GM12878 (cell line): ENCODE measurements around the gene SNW1. TPM values are rescaled to one million over a fixed set of nuclear protein-coding genes. Genes with fewer than 3 reads are reported as not detected.

Experiments used
- EED ChIP-seq: sonication (generic); IDR thresholded peaks from 2 replicates; pipeline ENCODE4 v1.6.1; 2016; ENCODE audit warnings: antibody characterized with exemption, low read depth
- EZH2 ChIP-seq: IDR thresholded peaks from 2 replicates; pipeline ENCODE4 v1.6.1; 2012; ENCODE audit warnings: low read depth, mild to moderate bottlenecking, control low read depth, inconsistent platforms, low read length, borderline replicate concordance; ENCODE audit not compliant: control insufficient read depth
- HDAC6 ChIP-seq: fragments of 200-600 bp; sonication (generic); IDR thresholded peaks from one replicate; pipeline ENCODE4 v1.8.0; 2017; ENCODE audit warnings: antibody characterized with exemption; ENCODE audit not compliant: unreplicated experiment
- JUNB ChIP-seq: IDR thresholded peaks from 2 replicates; pipeline ENCODE4 v1.6.1; 2016; ENCODE audit warnings: antibody characterized with exemption, mild to moderate bottlenecking
- NBN ChIP-seq: fragments of 450-650 bp; IDR thresholded peaks from 2 replicates; pipeline ENCODE4 v1.6.1; 2016
- NFYB ChIP-seq: IDR thresholded peaks from 2 replicates; pipeline ENCODE4 v1.6.1; 2011; ENCODE audit warnings: low read depth, mild to moderate bottlenecking, low read length, improper control_type of control experiment, moderate library complexity; ENCODE audit not compliant: insufficient read depth
- NR2F1 ChIP-seq: fragments of 450-650 bp; conservative IDR thresholded peaks from 2 replicates; pipeline ENCODE4 v1.6.1; 2017; ENCODE audit warnings: mild to moderate bottlenecking
- PAX5 ChIP-seq: IDR thresholded peaks from 2 replicates; pipeline ENCODE4 v1.6.1; 2011; ENCODE audit warnings: low read depth, low read length, borderline replicate concordance
- PAX8 ChIP-seq: fragments of 450-650 bp; IDR thresholded peaks from 2 replicates; pipeline ENCODE4 v1.6.1; 2017; ENCODE audit warnings: mild to moderate bottlenecking, moderate library complexity
- POLR2A ChIP-seq: IDR thresholded peaks from 2 replicates; pipeline ENCODE4 v1.6.1; 2011; ENCODE audit warnings: low read depth, mild to moderate bottlenecking, low read length
- RCOR1 ChIP-seq: conservative IDR thresholded peaks from 2 replicates; pipeline ENCODE4 v1.6.1; 2012; ENCODE audit warnings: low read depth, low read length, improper control_type of control experiment
- TCF7 ChIP-seq: IDR thresholded peaks from 2 replicates; pipeline ENCODE4 v1.6.1; 2014; ENCODE audit warnings: antibody characterized with exemption, borderline replicate concordance
- WRNIP1 ChIP-seq: IDR thresholded peaks from 2 replicates; pipeline ENCODE4 v1.6.1; 2011; ENCODE audit warnings: low read depth, low read length, improper control_type of control experiment, borderline replicate concordance
- YBX1 ChIP-seq: fragments of 450-650 bp; IDR thresholded peaks from 2 replicates; pipeline ENCODE4 v1.6.1; 2016; ENCODE audit warnings: antibody characterized with exemption
- ZNF207 ChIP-seq: fragments of 450-650 bp; IDR thresholded peaks from 2 replicates; pipeline ENCODE4 v1.6.1; 2014; ENCODE audit warnings: antibody characterized with exemption, mild to moderate bottlenecking, borderline replicate concordance
- ZNF274 ChIP-seq: IDR thresholded peaks from one replicate; pipeline ENCODE4 v1.8.0; 2011; ENCODE audit not compliant: insufficient read length, insufficient read depth
- ZNF622 ChIP-seq: fragments of 450-650 bp; IDR thresholded peaks from 2 replicates; pipeline ENCODE4 v1.6.1; 2017; ENCODE audit warnings: mild to moderate bottlenecking, inconsistent platforms
- polyA plus RNA-seq, 11 experiments: library from polyadenylated mRNA; depleted of rRNA in 4 of 11; unstranded in 6 of 11; stranded (reverse) in 5 of 11; fragments of >200 nt; fragmentation: Nextera tagmentation in 4 of 11; fragmentation: Illumina TruSeq in 1 of 11; extraction: Ambion mirVana in 4 of 11; extraction: Trizol in 1 of 11; gene quantifications; 1 replicate in 1 of 11; 2 replicates in 10 of 11; pipeline versions ENCODE4 v1.2.1 to v1.2.3, GENCODE V29; 2011 to 2016; ENCODE audit warnings: inconsistent platforms in 2 of 11, missing spikeins in 2 of 11, low read depth in 1 of 11
- total RNA-seq, 4 experiments: library from RNA; depleted of rRNA in 3 of 4; stranded (reverse); fragments of >200 nt in 3 of 4; fragmentation: Illumina TruSeq in 1 of 4; extraction: Trizol in 1 of 4; gene quantifications; 2 replicates each; pipeline versions ENCODE4 v1.2.1 to v1.2.3, GENCODE V29; 2013 to 2021
- TF ChIP-seq, protein P1 (sequence below): IDR thresholded peaks from 2 replicates; pipeline ENCODE4 v1.6.1; 2012; ENCODE audit warnings: low read depth, low read length, improper control_type of control experiment
- TF ChIP-seq, protein P2 (sequence below): fragments of 450-650 bp; conservative IDR thresholded peaks from 2 replicates; pipeline ENCODE4 v1.6.1; 2017; ENCODE audit warnings: mild to moderate bottlenecking, moderate library complexity
- TF ChIP-seq, protein P3 (sequence below): IDR thresholded peaks from 2 replicates; pipeline ENCODE4 v1.6.1; 2012; ENCODE audit warnings: improper control_type of control experiment, low read depth, low read length; ENCODE audit not compliant: insufficient replicate concordance
- TF ChIP-seq, protein P4 (sequence below): fragments of 450-650 bp; IDR thresholded peaks from 2 replicates; pipeline ENCODE4 v1.6.1; 2017; ENCODE audit warnings: mild to moderate bottlenecking, moderate library complexity

Gene SNW1
- total and polyA plus RNA-seq, 10 of the 15 experiments (the other 5 are each of a cell fraction or from before 2014, with no cell fraction given), result 56.6 to 109 (median 75.7) TPM

DNA sequence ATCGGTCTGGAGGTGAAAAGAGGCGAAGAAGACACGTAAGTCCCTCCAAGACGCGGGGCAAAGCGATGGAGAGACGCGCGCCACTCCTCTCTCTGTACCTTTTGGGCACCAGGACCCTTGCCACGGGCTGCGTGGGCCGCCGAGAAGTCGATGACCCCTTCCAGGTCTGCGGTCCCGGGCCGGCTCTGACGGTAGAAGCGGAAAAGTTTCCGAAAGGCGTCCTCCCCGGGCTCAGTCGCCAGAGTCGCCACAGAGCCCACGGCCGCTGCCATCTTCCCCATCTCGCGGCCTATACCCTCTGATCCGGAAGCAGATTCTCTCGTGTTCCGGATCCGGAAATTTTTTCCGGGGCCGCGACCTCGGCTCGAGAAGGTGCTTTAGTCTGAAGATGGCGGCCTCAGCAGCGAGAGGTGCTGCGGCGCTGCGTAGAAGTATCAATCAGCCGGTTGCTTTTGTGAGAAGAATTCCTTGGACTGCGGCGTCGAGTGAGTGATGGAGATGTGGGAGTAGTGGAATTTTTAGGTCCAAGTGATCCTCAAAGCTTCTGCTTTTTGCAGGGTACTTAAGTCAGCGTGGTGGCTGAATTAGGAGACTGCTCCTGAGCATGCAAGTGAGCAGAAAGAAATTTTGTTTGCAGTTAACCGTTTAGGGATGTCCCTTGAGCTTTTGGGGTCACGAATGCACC is 53.1 kb downstream of the SNW1 start, which contains the start of the genes ALKBH1 and SLIRP (continued):
- TF ChIP-seq, protein P1, sequence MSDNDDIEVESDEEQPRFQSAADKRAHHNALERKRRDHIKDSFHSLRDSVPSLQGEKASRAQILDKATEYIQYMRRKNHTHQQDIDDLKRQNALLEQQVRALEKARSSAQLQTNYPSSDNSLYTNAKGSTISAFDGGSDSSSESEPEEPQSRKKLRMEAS, result peak; percentile 85
- TF ChIP-seq RCOR1 (no peak), ZNF274 (no peak), ZNF207 (peak; percentile 36; the same call in 1 of the 2 replicates), NFYB (no peak), JUNB (no peak), NBN (no peak; the same call in 1 of the 2 replicates), HDAC6 (peak; percentile 73), PAX5 (no peak), PAX8 (no peak; the same call in 1 of the 2 replicates), EED (no peak), YBX1 (no peak), NR2F1 (peak; percentile 95), EZH2 (no peak), TCF7 (no peak), WRNIP1 (no peak), POLR2A (peak; percentile 97), ZNF622 (no peak)
- TF ChIP-seq, protein P2, sequence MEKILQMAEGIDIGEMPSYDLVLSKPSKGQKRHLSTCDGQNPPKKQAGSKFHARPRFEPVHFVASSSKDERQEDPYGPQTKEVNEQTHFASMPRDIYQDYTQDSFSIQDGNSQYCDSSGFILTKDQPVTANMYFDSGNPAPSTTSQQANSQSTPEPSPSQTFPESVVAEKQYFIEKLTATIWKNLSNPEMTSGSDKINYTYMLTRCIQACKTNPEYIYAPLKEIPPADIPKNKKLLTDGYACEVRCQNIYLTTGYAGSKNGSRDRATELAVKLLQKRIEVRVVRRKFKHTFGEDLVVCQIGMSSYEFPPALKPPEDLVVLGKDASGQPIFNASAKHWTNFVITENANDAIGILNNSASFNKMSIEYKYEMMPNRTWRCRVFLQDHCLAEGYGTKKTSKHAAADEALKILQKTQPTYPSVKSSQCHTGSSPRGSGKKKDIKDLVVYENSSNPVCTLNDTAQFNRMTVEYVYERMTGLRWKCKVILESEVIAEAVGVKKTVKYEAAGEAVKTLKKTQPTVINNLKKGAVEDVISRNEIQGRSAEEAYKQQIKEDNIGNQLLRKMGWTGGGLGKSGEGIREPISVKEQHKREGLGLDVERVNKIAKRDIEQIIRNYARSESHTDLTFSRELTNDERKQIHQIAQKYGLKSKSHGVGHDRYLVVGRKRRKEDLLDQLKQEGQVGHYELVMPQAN, result peak; percentile 83
- TF ChIP-seq, protein P3, sequence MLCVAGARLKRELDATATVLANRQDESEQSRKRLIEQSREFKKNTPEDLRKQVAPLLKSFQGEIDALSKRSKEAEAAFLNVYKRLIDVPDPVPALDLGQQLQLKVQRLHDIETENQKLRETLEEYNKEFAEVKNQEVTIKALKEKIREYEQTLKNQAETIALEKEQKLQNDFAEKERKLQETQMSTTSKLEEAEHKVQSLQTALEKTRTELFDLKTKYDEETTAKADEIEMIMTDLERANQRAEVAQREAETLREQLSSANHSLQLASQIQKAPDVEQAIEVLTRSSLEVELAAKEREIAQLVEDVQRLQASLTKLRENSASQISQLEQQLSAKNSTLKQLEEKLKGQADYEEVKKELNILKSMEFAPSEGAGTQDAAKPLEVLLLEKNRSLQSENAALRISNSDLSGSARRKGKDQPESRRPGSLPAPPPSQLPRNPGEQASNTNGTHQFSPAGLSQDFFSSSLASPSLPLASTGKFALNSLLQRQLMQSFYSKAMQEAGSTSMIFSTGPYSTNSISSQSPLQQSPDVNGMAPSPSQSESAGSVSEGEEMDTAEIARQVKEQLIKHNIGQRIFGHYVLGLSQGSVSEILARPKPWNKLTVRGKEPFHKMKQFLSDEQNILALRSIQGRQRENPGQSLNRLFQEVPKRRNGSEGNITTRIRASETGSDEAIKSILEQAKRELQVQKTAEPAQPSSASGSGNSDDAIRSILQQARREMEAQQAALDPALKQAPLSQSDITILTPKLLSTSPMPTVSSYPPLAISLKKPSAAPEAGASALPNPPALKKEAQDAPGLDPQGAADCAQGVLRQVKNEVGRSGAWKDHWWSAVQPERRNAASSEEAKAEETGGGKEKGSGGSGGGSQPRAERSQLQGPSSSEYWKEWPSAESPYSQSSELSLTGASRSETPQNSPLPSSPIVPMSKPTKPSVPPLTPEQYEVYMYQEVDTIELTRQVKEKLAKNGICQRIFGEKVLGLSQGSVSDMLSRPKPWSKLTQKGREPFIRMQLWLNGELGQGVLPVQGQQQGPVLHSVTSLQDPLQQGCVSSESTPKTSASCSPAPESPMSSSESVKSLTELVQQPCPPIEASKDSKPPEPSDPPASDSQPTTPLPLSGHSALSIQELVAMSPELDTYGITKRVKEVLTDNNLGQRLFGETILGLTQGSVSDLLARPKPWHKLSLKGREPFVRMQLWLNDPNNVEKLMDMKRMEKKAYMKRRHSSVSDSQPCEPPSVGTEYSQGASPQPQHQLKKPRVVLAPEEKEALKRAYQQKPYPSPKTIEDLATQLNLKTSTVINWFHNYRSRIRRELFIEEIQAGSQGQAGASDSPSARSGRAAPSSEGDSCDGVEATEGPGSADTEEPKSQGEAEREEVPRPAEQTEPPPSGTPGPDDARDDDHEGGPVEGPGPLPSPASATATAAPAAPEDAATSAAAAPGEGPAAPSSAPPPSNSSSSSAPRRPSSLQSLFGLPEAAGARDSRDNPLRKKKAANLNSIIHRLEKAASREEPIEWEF, result no peak
- TF ChIP-seq, protein P4, sequence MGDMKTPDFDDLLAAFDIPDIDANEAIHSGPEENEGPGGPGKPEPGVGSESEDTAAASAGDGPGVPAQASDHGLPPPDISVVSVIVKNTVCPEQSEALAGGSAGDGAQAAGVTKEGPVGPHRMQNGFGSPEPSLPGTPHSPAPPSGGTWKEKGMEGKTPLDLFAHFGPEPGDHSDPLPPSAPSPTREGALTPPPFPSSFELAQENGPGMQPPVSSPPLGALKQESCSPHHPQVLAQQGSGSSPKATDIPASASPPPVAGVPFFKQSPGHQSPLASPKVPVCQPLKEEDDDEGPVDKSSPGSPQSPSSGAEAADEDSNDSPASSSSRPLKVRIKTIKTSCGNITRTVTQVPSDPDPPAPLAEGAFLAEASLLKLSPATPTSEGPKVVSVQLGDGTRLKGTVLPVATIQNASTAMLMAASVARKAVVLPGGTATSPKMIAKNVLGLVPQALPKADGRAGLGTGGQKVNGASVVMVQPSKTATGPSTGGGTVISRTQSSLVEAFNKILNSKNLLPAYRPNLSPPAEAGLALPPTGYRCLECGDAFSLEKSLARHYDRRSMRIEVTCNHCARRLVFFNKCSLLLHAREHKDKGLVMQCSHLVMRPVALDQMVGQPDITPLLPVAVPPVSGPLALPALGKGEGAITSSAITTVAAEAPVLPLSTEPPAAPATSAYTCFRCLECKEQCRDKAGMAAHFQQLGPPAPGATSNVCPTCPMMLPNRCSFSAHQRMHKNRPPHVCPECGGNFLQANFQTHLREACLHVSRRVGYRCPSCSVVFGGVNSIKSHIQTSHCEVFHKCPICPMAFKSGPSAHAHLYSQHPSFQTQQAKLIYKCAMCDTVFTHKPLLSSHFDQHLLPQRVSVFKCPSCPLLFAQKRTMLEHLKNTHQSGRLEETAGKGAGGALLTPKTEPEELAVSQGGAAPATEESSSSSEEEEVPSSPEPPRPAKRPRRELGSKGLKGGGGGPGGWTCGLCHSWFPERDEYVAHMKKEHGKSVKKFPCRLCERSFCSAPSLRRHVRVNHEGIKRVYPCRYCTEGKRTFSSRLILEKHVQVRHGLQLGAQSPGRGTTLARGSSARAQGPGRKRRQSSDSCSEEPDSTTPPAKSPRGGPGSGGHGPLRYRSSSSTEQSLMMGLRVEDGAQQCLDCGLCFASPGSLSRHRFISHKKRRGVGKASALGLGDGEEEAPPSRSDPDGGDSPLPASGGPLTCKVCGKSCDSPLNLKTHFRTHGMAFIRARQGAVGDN, result peak; percentile 74
